Measurements from ENCODE around the gene SLC34A3. TPM values are rescaled to one million over a fixed set of nuclear protein-coding genes. Genes with fewer than 3 reads are reported as not detected.

Gene SLC34A3
- total and polyA plus RNA-seq, 2 donors (not counting 1 experiment from before 2014, with no cell fraction given) = not detected

DNA sequence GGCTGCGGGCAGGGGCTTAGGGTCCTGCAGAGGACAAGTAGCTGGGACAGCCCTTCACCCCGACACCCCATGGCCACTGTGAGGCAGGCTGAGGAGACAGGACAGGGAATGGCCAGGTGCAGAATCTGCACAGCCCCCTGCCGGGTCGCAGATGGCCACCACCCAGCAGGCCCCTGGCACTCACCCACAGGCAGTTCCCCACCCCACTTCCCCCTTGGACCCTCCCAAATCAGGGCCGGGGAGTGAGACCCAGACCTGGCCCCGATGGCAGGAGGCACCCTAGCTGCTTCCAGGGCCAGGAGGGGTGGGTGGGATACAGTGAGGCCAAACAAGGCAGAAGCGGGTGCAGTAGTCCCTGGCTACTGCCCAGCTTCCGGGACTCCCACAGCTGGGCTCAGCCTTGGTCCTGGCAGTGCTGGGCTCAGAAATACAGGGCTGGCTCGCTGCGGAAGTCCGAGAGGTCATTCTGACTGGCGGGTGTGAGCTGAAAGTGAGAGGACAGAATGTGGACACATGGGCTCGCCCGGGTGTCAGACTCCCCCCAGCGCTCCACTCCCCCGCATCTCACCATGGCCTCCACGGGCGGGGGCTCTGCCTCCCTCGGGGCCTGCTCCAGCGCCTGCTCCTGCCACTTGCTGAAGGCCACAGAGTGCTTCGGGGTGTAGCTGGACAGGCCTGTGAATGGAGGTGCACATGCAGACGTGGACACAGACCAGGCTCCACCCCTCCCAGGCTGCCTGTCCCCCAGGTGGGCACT, 38.8 kb upstream of the SLC34A3 start:
- H3K9me3 Mint-ChIP-seq (ENCODE audit: insufficient read depth) = no peaks in the 10 kb centered on the region
- H2AFZ ChIP-seq (ENCODE audit: insufficient read depth, low read depth, low read length, poor library complexity, severe bottlenecking) = no peak overlapping the region
- intact Hi-C loops (cut with micrococcal nuclease) = no loop called here
- TF ChIP-seq, protein P1, sequence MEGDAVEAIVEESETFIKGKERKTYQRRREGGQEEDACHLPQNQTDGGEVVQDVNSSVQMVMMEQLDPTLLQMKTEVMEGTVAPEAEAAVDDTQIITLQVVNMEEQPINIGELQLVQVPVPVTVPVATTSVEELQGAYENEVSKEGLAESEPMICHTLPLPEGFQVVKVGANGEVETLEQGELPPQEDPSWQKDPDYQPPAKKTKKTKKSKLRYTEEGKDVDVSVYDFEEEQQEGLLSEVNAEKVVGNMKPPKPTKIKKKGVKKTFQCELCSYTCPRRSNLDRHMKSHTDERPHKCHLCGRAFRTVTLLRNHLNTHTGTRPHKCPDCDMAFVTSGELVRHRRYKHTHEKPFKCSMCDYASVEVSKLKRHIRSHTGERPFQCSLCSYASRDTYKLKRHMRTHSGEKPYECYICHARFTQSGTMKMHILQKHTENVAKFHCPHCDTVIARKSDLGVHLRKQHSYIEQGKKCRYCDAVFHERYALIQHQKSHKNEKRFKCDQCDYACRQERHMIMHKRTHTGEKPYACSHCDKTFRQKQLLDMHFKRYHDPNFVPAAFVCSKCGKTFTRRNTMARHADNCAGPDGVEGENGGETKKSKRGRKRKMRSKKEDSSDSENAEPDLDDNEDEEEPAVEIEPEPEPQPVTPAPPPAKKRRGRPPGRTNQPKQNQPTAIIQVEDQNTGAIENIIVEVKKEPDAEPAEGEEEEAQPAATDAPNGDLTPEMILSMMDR (IDR thresholded peaks at IDR 0.05) = no peak
- no peak for TF ChIP-seq EZH2 (IDR thresholded peaks at IDR 0.05; ENCODE audit: borderline replicate concordance, insufficient read depth, low read depth, low read length, poor library complexity, severe bottlenecking)
- no peak overlapping the region for H3K27ac Mint-ChIP-seq
- no peak for ATAC-seq (ENCODE audit: low read depth)
- H4K20me1 ChIP-seq (ENCODE audit: control insufficient read depth, insufficient read depth, low read length, poor library complexity, severe bottlenecking) = peaks cover 39% of the 10 kb centered on the region
- ChIA-PET POLR2A (no interaction called here), CTCF (interaction anchor here (1.1 kb wide), 1 partner anchor 74 kb away, joined by 3 read pairs; no protein-coding TSS in a partner anchor)
- peaks cover 20 to 31% of the 10 kb centered on the region in 2 donors for H3K4me1 ChIP-seq (ENCODE audit: control insufficient read depth in 2 of 2, insufficient read depth in 2 of 2, low read length in 2 of 2)
- peaks cover 28% of the 10 kb centered on the region for H3K4me1 Mint-ChIP-seq
- H3K9me3 ChIP-seq (ENCODE audit: control extremely low read depth in 1 of 3, control insufficient read depth in 2 of 3, insufficient read depth in 1 of 3, low read length in 2 of 3) = peaks cover 0 to 3% (median 0%) of the 10 kb centered on the region in 3 donors
- H3K4me3 Mint-ChIP-seq = no peak overlapping the region
- H3K36me3 ChIP-seq (replicated peaks in 1 of 2; ENCODE audit: control extremely low read depth in 1 of 2, control insufficient read depth in 1 of 2, extremely low read depth in 1 of 2, insufficient read depth in 2 of 2, low read length in 1 of 2) = peaks cover 0 to 19% of the 10 kb centered on the region in 2 experiments
- WGBS (ENCODE audit: insufficient coverage) = 98% methylated on average over 21 of the region's 22 CpGs
- peaks cover 85% of the 10 kb centered on the region for H3K79me2 ChIP-seq (ENCODE audit: control insufficient read depth, insufficient read depth, low read length)
- H3K4me2 ChIP-seq (replicated peaks; ENCODE audit: low read depth, low read length, poor library complexity, severe bottlenecking) = no peak overlapping the region
- DNase-seq = no peak
- H3K9ac ChIP-seq (ENCODE audit: low read length) = no peak overlapping the region
- no peak overlapping the region for H3K4me3 ChIP-seq (ENCODE audit: control extremely low read depth in 1 of 5, extremely low read depth in 1 of 5, insufficient read depth in 1 of 5, low read depth in 2 of 5, low read length in 4 of 5)
- no peaks in the 10 kb centered on the region for H3K27me3 Mint-ChIP-seq
- no peak overlapping the region for H3K27ac ChIP-seq (ENCODE audit: low read length in 2 of 2)
- H3K27me3 ChIP-seq (replicated peaks in 1 of 4; ENCODE audit: control extremely low read depth in 1 of 4, control insufficient read depth in 3 of 4, insufficient read depth in 4 of 4, low read length in 3 of 4) = no peaks in the 10 kb centered on the region

DNA sequence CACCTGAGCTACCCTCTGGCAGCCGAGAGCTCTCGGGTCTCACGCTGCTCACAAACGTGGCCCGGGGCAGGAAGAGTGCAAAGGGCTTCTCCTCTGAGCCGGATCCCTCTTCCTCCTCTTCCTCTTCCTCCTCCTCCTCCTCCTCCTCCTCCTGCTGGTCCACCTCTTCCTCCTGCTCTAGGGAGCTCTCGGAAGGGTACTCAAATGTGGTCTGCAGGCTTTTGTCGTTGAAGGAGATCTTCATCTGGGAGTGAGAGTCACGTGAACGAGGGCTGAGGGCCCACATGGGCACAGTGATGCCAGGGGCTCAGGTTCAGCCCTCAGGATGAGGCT, 38.3 kb upstream of the SLC34A3 start:
- intact Hi-C loops (cut with micrococcal nuclease) = no loop called here
- H3K4me1 ChIP-seq (ENCODE audit: control insufficient read depth in 2 of 2, insufficient read depth in 2 of 2, low read length in 2 of 2) = peaks cover 15 to 25% of the 10 kb centered on the region in 2 donors
- H3K27ac Mint-ChIP-seq = no peak overlapping the region
- no peak overlapping the region for H3K4me2 ChIP-seq (replicated peaks; ENCODE audit: low read depth, low read length, poor library complexity, severe bottlenecking)
- no peak overlapping the region for H3K4me3 Mint-ChIP-seq
- POLR2A ChIA-PET = no interaction called here
- peaks cover 23% of the 10 kb centered on the region for H3K4me1 Mint-ChIP-seq
- H3K27me3 Mint-ChIP-seq = no peaks in the 10 kb centered on the region
- no peak for TF ChIP-seq EZH2 (IDR thresholded peaks at IDR 0.05; ENCODE audit: borderline replicate concordance, insufficient read depth, low read depth, low read length, poor library complexity, severe bottlenecking)
- TF ChIP-seq, protein P1 (IDR thresholded peaks at IDR 0.05) = no peak
- H3K9ac ChIP-seq (ENCODE audit: low read length) = no peak overlapping the region
- H3K27me3 ChIP-seq (replicated peaks in 1 of 4; ENCODE audit: control extremely low read depth in 1 of 4, control insufficient read depth in 3 of 4, insufficient read depth in 4 of 4, low read length in 3 of 4) = no peaks in the 10 kb centered on the region
- no peak overlapping the region for H3K4me3 ChIP-seq (ENCODE audit: control extremely low read depth in 1 of 5, extremely low read depth in 1 of 5, insufficient read depth in 1 of 5, low read depth in 2 of 5, low read length in 4 of 5)
- H3K27ac ChIP-seq (ENCODE audit: low read length in 2 of 2) = no peak overlapping the region
- peaks cover 82% of the 10 kb centered on the region for H3K79me2 ChIP-seq (ENCODE audit: control insufficient read depth, insufficient read depth, low read length)
- peaks cover 0 to 19% of the 10 kb centered on the region in 2 experiments for H3K36me3 ChIP-seq (replicated peaks in 1 of 2; ENCODE audit: control extremely low read depth in 1 of 2, control insufficient read depth in 1 of 2, extremely low read depth in 1 of 2, insufficient read depth in 2 of 2, low read length in 1 of 2)
- CTCF ChIA-PET = interaction anchor here (1.1 kb wide), 1 partner anchor 74 kb away, joined by 3 read pairs; no protein-coding TSS in a partner anchor
- H4K20me1 ChIP-seq (ENCODE audit: control insufficient read depth, insufficient read depth, low read length, poor library complexity, severe bottlenecking) = peaks cover 40% of the 10 kb centered on the region
- no peaks in the 10 kb centered on the region for H3K9me3 Mint-ChIP-seq (ENCODE audit: insufficient read depth)
- ATAC-seq (ENCODE audit: low read depth) = no peak
- DNase-seq = no peak
- H2AFZ ChIP-seq (ENCODE audit: insufficient read depth, low read depth, low read length, poor library complexity, severe bottlenecking) = no peak overlapping the region
- peaks cover 0 to 3% (median 0%) of the 10 kb centered on the region in 3 donors for H3K9me3 ChIP-seq (ENCODE audit: control extremely low read depth in 1 of 3, control insufficient read depth in 2 of 3, insufficient read depth in 1 of 3, low read length in 2 of 3)
- 98% methylated on average over 4 of the region's 10 CpGs for WGBS (ENCODE audit: insufficient coverage)

Data from B cell (primary cell).